Pulmonary artery endothelial cell (primary cell): Measurements from ENCODE around the gene ARFGAP1. TPM values are rescaled to one million over a fixed set of nuclear protein-coding genes. Genes with fewer than 3 reads are reported as not detected.

Experiments used
- DNase-seq: peaks from one replicate; pipeline ENCODE4 v3.0.0-alpha.2; 2011; ENCODE audit warnings: low read depth, low spot score
- total RNA-seq: library from RNA; depleted of rRNA; stranded (reverse); fragments of >200 nt; gene quantifications from 2 replicates; pipeline ENCODE4 v1.2.3, GENCODE V29; 2014

ARFGAP1 gene
- total RNA-seq, 1 donor from 2014 or later, result 54.5 TPM

GRCh38 chr20:63318391-63319163 is 46.0 kb downstream of the ARFGAP1 start:
- DNase-seq, result no peak

- DNase-seq, result no peak
Observed at GRCh38 chr20:63319164-63320040, 46.8 kb downstream of the ARFGAP1 start.

- no peak for DNase-seq
Observed at GRCh38 chr20:63320041-63320511, 47.5 kb downstream of the ARFGAP1 start.

GRCh38 chr20:63320616-63321147 is 48.1 kb downstream of the ARFGAP1 start:
- DNase-seq, result no peak

GRCh38 chr20:63321148-63321831 is 48.7 kb downstream of the ARFGAP1 start:
- no peak for DNase-seq

- no peak for DNase-seq
Observed at GRCh38 chr20:63322146-63322932, 49.7 kb downstream of the ARFGAP1 start.

- DNase-seq, result no peak
Observed at GRCh38 chr20:63322933-63323273, 50.3 kb downstream of the ARFGAP1 start.

GRCh38 chr20:63323357-63323981 is 50.9 kb downstream of the ARFGAP1 start:
- no peak for DNase-seq

- DNase-seq, result no peak
Observed at GRCh38 chr20:63325021-63325471, 52.4 kb downstream of the ARFGAP1 start.

GRCh38 chr20:63325554-63326313 is 53.1 kb downstream of the ARFGAP1 start:
- DNase-seq, result no peak

- no peak for DNase-seq
Observed at GRCh38 chr20:63326314-63327230, 54.0 kb downstream of the ARFGAP1 start.

- no peak for DNase-seq
Observed at GRCh38 chr20:63327231-63327745, 54.7 kb downstream of the ARFGAP1 start.

- no peak for DNase-seq
Observed at GRCh38 chr20:63328026-63328700, 55.5 kb downstream of the ARFGAP1 start.

- DNase-seq, result no peak
Observed at GRCh38 chr20:63328718-63329275, 56.2 kb downstream of the ARFGAP1 start.

GRCh38 chr20:63329331-63330083 is 56.9 kb downstream of the ARFGAP1 start:
- no peak for DNase-seq

- no peak for DNase-seq
Observed at GRCh38 chr20:63330084-63330760, 57.6 kb downstream of the ARFGAP1 start.
